A673 (cell line): ENCODE results near the gene ZNF653. TPM values are rescaled to one million over a fixed set of nuclear protein-coding genes. Genes with fewer than 3 reads are reported as not detected.

Experiments used
- BruUV-seq: library from RNA; stranded (reverse); fragments of 400-500 nt; replicated peaks from 2 replicates; lab custom pipeline; 2021; lab: Mats Ljungman, UMichigan
- CTCF ChIA-PET: fragments of 300-600 bp; sonication (Branson Sonifier 250); formaldehyde crosslinking; loops from one replicate; lab custom pipeline; 2022; ENCODE audit warnings: antibody characterized with exemption; lab: Charles Lee
- POLR2A ChIA-PET: fragments of 300-600 bp; sonication (Branson Sonifier 250); formaldehyde crosslinking; loops from one replicate; lab custom pipeline; 2022; ENCODE audit warnings: antibody characterized with exemption; ENCODE audit not compliant: low non-redundant PET; lab: Charles Lee
- DNase-seq: peaks from one replicate; pipeline ENCODE4 v3.0.0-alpha.2; 2015; ENCODE audit warnings: low spot score
- H3K27ac ChIP-seq: fragments of 200-600 bp; sonication (generic); 2 replicates; pipeline ENCODE4 v1.5.1; 2016; ENCODE audit warnings: mixed run types, low read depth, mild to moderate bottlenecking, mixed read lengths, antibody characterized with exemption, low read length; ENCODE audit not compliant: poor library complexity, severe bottlenecking
- H3K27me3 ChIP-seq: fragments of 200-600 bp; sonication (generic); replicated peaks from 2 replicates; pipeline ENCODE4 v1.6.1; 2017; ENCODE audit warnings: mixed run types, low read depth, mild to moderate bottlenecking, mixed read lengths, antibody characterized with exemption, low read length; ENCODE audit not compliant: insufficient read depth, poor library complexity
- H3K36me3 ChIP-seq: fragments of 200-600 bp; sonication (generic); 2 replicates; pipeline ENCODE4 v1.6.1; 2016; ENCODE audit warnings: mixed run types, mild to moderate bottlenecking, mixed read lengths, antibody characterized with exemption, low read length; ENCODE audit not compliant: insufficient read depth, poor library complexity, severe bottlenecking
- H3K4me1 ChIP-seq: fragments of 200-600 bp; sonication (generic); 2 replicates; pipeline ENCODE4 v1.6.1; 2017; ENCODE audit warnings: mixed run types, mild to moderate bottlenecking, mixed read lengths, antibody characterized with exemption, low read length; ENCODE audit not compliant: insufficient read depth, poor library complexity, severe bottlenecking
- H3K4me3 ChIP-seq: fragments of 200-600 bp; sonication (generic); 2 replicates; pipeline ENCODE4 v1.5.1; 2016; ENCODE audit warnings: low read depth, mixed run types, mild to moderate bottlenecking, mixed read lengths, low read length; ENCODE audit not compliant: poor library complexity, severe bottlenecking
- H3K9me3 ChIP-seq: fragments of 200-600 bp; sonication (generic); 2 replicates; pipeline ENCODE4 v1.6.1; 2016; ENCODE audit warnings: mixed run types, low read depth, mild to moderate bottlenecking, mixed read lengths, antibody characterized with exemption, low read length; ENCODE audit not compliant: poor library complexity, severe bottlenecking
- CTCF ChIP-seq: fragments of 300-800, 200-600 bp; sonication (generic); conservative IDR thresholded peaks from 2 replicates; pipeline ENCODE4 v1.5.1; 2017; ENCODE audit warnings: low read depth, mild to moderate bottlenecking, antibody characterized with exemption, low read length, moderate library complexity, mixed read lengths
- EZH2 ChIP-seq: fragments of 200-600 bp; sonication (generic); IDR thresholded peaks from 2 replicates; pipeline ENCODE4 v1.6.1; 2017; ENCODE audit warnings: borderline replicate concordance, low read depth, mild to moderate bottlenecking, mixed read lengths, antibody characterized with exemption, low read length; ENCODE audit not compliant: poor library complexity, severe bottlenecking
- intact Hi-C: fragments of 100-400 bp; cut with micrococcal nuclease; formaldehyde crosslinking; loops from one replicate; pipeline ENCODE4 v1.10.0; 2022; ENCODE audit not compliant: unreplicated experiment
- total RNA-seq: library from RNA; stranded (reverse); gene quantifications from 2 replicates; pipeline ENCODE4 v1.2.3, GENCODE V29; 2021

Gene ZNF653
- total RNA-seq, 1 experiment from 2014 or later: 15.9 TPM

GRCh38 chr19:11549386-11549953 lies 43.8 kb upstream of the ZNF653 start:
- H3K27ac ChIP-seq: no peak overlapping the region
- POLR2A ChIA-PET: interaction anchor here (0.7 kb wide), 1 partner anchor 36 kb away, joined by 10 read pairs; no protein-coding TSS in a partner anchor
- H3K27me3 ChIP-seq: no peaks in the 10 kb centered on the region
- intact Hi-C loops: no loop called here
- H3K36me3 ChIP-seq: peaks cover 16% of the 10 kb centered on the region
- H3K4me1 ChIP-seq: no peaks in the 10 kb centered on the region
- no peaks in the 10 kb centered on the region for H3K9me3 ChIP-seq
- no TSS peak for BruUV-seq
- TF ChIP-seq CTCF (no peak), EZH2 (no peak)
- DNase-seq: no peak
- H3K4me3 ChIP-seq: no peak overlapping the region
- CTCF ChIA-PET: no interaction called here

DNA sequence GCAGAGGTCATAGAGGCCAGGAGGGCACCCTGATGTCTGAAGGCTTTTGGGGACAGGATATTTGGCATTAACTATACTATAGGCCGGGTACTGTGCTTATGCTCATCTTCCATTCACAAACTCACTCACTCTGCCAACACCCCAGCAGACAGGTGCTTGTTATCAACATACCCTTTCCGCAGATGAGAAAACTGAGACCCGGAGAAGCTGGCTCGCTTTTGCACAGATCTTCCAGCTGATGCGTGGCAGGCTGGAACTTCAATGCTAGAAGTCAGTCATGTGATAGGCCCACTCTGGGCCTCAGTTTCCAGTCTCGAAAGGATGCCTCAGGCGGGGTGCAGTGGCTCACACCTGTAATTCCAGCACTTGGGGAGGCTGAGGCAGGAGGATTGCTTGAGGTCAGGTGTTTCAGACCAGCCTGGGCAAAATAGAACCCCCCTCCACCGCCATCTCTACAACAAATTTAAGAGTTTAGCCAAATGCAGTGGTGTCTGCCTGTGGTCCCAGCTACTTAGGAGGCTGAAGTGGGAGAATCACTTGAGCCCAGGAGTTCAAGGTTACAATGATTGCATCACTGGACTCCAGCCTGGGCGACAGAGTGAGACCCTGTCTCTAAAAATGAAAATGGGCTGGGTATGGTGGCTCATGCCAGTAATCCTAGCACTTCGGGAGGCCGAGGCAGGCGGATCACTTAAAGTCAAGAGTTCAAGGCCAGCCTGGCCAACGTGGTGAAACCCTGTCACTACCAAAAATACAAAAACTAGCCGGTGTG lies 42.5 kb upstream of the ZNF653 start:
- H3K36me3 ChIP-seq: peaks cover 6% of the 10 kb centered on the region
- no TSS peak for BruUV-seq
- CTCF ChIA-PET: interaction anchor here (0.6 kb wide), 1 partner anchor 12 kb away, joined by 4 read pairs; no protein-coding TSS in a partner anchor
- no peak for DNase-seq
- TF ChIP-seq EZH2: no peak
- no peak for TF ChIP-seq CTCF
- H3K27ac ChIP-seq: no peak overlapping the region
- intact Hi-C loops: no loop called here
- POLR2A ChIA-PET: no interaction called here
- no peak overlapping the region for H3K4me3 ChIP-seq
- H3K4me1 ChIP-seq: no peaks in the 10 kb centered on the region
- no peaks in the 10 kb centered on the region for H3K27me3 ChIP-seq
- no peaks in the 10 kb centered on the region for H3K9me3 ChIP-seq

DNA sequence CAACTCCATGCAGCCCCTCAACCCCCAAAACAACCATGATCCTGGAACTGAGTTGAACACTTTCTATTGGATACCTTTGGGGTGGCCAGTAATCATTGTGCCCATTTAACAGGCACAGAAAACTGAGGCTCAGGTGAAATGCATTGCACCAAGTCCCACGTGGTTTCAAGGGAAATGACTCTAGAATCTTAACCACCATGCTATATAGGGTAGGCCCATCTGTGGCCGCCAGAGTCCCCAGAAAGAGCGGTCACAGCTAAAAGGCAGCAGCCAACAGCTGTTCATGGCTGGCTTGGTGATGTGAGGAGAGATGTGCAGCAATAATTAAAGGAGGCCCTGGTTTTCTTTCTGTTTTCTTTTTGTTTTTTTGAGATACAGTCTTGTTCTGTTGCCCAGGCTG lies 35.6 kb upstream of the ZNF653 start:
- POLR2A ChIA-PET: no interaction called here
- DNase-seq: no peak
- no TSS peak for BruUV-seq
- Histone ChIP-seq H3K27me3 (no peaks in the 10 kb centered on the region), H3K36me3 (no peaks in the 10 kb centered on the region), H3K4me1 (peaks cover 10% of the 10 kb centered on the region), H3K27ac (no peak overlapping the region), H3K4me3 (no peak overlapping the region), H3K9me3 (no peaks in the 10 kb centered on the region)
- no peak for TF ChIP-seq EZH2
- TF ChIP-seq CTCF: no peak
- CTCF ChIA-PET: no interaction called here
- intact Hi-C loops: no loop called here
